GM18502 (cell line): Measurements from ENCODE around the gene OXCT1.
"Not testable (repeated sequence)": the region's sequence is repeated elsewhere in the genome, so short reads cannot be mapped to it uniquely, and the experiment has no call there.

ENCODE experiments used
- ATAC-seq: cut with Tn5 transposase; IDR thresholded peaks from one replicate; pipeline ENCODE4 v1.9.1; 2021; ENCODE audit warnings: mild to moderate bottlenecking; ENCODE audit not compliant: unreplicated experiment, poor library complexity

OXCT1 gene

DNA sequence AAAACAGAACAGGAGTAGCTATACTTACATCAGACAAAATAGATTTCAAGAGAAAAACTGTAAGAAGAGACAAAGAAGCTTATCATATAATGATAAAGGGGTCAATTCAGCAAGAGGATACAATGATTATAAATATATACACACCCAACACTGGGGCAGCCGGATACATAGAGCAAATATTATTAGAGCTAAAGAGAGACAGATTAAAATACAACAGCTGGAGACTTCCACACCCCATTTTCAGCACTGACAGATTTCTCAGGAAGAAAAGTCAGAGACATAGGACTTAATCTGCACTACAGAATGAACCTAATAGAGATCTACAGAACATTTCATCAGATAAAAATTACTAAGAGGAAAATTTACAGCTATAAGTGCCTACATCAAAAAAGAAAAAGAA is 35.7 kb downstream of the OXCT1 start:
- no peak for ATAC-seq

DNA sequence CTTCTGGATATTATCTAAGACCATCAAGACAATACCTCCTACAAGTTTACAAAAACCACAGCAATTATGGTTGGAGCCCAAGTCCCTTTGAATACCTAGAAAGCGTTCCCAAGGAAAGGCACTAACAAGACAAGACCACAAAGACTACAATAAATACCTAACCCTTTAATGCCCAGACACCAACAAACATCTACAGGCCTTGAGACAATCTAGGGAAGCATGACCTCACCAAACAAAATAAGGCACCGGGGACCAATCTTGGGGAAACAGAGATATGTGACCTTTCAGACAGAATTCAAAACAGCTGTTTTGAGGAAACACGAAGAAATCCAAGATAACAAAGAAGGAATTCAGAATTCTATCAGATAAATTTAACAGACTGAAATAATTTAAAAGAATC is 37.8 kb downstream of the OXCT1 start:
- no peak for ATAC-seq

DNA sequence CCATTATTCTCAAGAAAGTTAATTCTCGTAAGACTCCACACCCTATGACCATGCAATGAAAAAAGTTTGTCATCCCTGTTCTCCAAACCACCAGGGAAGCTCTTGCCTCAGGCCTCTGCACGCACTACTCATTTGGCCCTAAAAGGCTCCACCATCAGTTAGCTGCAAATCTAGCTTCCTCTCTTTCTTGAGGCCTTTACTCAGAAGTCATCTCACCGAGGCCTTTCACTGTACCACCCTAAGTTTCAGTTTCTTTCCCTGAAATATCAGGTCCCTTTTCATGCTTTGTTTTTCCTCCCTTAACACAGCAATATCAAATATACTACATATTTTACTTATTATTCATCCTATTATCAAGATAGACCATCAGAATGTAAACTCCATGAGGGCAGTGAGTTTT is 39.1 kb downstream of the OXCT1 start:
- ATAC-seq = peak; percentile 83

DNA sequence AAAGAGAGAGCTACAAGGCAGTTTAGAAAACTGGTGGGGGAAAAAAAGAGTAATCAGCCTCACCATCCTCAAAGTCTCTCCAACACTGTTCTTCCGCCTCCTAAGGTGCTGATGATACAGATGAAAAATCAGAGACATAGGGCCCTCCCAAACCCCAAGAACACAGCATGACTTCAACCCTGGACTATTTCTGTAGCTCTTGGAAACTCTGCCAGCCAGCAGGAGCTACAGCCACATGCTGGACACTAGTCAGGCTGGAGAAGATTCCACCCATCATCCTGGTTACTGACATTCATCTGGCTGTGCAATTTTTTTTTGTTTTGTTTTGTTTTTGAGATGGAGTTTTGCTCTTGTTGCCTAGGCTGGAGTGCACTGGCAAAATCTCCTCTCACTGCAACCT is 42.4 kb downstream of the OXCT1 start:
- no peak for ATAC-seq

DNA sequence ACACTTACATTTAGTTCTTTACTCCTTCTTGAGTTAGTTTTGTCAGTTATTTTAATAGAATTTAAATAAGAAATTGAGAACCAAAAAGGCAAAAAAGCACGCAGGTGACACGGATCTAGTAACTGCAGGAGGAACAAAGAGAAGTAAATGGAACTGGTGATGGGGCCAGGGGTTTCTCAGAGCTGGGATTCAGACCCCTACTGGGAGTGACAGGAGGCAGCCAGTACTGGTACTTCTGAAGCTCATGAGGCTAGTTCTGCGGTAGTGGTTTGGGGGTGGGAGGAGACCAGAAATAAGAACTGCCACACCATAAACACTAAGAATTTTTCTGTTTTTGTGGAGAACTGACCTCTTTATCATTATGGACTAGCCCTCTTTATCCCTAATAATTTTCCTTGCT is 48.2 kb downstream of the OXCT1 start:
- ATAC-seq = no peak

DNA sequence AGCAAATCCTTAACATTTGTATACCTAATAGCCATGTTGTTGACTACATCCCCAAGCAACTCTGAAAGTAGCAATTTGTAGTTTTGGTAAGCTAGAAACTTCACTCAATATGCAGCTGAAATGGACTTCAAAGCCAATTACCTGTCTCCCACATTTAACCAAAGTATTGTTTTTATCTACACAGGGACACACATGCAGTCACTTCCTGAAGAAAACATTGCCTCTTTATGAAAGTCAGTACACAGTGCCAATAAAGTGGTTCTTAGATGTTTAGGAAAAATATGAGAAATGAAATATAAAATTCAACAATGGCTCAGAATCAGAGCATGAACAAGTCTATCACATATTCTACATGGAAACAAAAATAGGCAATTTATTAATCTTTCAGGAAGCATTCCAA is 49.2 kb downstream of the OXCT1 start:
- ATAC-seq = no peak

DNA sequence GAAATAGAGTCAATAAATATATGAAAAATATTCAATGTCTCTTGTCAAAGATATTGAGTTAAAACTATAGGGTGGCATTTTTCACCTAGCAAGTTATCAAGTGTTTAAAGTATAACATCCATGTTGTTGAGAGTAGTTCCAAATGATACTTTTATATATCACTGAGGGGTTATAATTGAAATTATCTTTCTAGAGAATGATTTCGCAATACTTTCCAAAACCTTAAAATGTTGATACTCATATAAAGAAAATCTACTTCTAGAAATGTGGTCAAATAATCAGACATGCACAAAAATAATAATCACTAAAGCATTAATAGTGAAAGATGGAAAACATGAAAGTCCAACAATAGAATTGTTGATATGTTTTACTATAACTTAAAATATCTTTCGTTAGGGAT is 50.1 kb downstream of the OXCT1 start:
- ATAC-seq = no peak

DNA sequence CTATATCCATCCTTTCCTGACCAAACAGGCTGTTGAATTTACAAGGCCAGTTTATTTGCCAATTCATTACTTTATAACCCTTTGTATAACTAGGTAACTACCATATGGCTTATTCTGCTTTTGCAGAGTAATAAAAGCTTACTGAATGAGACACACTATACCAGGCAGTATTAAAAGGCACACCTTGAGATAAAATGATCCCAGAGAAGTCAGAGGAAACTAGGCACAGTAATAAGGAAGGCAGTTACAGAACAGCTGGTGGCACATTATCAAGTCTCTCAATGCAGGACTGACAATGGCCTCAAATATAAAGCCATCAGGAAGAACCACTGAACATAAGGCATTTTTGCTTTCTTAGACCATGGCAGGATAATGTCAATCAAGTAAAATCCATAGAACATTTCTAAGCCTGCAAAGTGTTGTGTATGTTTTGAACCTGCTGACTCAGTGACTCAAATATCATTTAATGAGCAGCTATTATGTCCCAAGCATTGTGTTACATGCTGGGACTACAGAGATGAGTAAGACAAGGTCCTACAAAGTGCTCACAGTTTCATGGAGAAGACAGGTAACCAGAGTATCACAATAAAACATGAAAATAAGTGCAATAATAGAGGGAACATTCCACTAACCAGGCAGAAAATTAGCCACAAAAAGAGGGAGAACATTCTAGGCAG is 52.5 kb downstream of the OXCT1 start:
- no peak for ATAC-seq

DNA sequence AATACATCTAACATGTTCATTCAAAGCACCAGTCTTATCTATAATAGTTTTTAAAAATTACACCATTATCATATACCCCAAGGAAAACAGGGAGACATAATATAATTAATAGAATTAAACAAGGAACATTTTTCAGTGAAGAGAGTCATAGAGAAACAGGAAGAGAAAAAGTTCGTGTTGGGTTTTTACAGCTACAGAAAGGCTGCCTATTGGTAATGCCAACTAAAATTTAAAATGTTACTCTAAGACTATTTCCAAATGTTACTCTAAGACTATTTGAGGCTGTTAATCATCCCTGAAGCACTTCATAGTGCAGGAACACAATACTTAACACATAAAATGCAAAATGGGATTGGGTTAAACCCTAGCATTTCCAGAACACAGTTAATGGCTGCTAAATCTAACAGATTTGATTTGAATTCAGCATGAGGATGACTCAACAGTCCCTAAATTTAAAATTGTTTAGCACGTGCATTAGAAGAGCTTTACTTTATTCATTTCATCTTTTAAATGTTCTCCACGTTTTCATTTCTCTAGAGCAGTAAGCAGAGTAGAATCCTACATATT is 54.5 kb downstream of the OXCT1 start:
- ATAC-seq = peak; percentile 46

DNA sequence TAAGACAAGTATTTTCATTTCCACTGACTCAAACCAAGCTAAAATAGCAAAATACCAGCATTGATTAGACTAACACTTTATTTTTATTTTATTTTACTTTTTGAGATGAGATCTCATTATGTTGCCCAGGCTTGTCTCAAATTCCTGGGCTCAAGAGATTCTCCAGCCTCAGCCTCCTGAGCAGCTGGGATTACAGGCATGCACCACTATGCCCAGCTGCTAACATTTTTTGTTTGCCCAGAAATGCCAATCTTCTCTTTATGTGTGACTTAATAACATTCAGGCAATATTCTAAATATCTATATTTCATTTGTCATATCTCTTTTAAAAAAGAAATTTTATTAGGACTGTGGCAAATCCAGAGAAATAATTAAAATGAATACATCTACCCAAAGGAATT is 55.0 kb downstream of the OXCT1 start:
- no peak for ATAC-seq

DNA sequence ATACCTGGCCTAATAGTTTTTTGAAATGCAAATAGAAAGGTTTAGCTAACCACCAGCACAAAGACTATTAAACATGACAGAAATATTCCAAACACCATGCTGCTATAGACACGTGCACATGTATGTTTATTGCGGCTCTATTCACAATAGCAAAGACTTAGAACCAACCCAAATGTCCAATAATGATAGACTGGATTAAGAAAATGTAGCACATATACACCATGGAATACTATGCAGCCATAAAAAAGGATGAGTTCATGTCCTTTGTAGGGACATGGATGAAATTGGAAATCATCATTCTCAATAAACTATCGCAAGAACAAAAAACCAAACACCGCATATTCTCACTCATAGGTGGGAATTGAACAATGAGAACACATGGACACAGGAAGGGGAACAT is 55.9 kb downstream of the OXCT1 start:
- not testable (repeated sequence) for ATAC-seq

DNA sequence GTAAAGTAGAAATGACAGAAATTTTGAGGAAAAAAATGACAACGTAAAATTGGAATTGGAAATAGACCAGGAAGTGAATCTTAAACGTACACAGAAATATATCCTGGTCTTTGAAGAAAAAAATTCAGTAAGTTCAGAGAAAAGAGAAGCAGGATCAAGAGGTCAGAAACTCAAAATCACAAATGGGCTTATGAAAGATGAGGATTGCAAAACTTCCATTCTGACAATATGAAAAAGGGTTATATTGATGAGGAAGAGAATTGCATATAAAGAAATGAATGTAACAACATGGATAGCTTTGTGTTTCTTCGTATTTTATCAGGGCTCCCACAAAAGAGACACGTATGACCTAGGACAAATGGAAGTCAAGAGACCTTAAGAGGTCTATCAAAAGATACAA is 58.1 kb downstream of the OXCT1 start:
- ATAC-seq = no peak

DNA sequence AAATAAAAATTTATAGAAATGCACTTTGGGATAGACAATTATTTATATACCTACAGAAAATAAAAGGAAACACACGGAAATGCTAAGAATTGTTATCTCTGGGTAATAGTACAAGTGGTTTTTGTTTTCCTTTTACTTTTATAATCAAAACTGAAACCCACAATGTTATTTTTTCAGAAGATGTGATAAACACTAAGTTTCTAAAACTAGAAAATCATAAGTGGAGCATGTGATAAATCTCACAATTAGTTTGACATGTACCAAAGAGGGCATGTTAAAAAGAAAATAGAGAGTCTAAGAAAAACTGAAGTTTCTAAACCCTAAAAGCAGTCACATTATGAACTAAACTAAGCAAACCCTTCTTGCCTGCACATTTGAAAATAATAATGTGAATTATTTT is 61.1 kb downstream of the OXCT1 start:
- ATAC-seq = peak; percentile 63

DNA sequence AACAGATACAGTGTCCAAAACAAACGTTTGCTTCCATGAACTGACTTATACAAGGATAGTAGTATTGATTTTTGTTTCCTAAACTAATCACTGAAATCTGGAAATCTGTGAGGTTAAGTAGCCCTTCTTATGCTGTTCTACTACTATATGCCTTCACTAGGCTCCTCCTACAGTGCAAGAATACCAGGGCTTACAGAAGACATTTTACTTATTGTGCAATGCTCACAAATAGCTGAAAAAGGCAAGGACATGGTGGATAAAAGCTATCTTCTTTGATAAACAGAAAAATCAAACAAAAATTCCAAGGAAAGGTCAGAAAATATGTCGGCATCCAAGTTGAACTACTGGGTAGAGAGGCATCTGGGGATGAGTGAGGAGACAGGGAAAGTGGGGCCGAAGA is 61.9 kb downstream of the OXCT1 start:
- no peak for ATAC-seq

DNA sequence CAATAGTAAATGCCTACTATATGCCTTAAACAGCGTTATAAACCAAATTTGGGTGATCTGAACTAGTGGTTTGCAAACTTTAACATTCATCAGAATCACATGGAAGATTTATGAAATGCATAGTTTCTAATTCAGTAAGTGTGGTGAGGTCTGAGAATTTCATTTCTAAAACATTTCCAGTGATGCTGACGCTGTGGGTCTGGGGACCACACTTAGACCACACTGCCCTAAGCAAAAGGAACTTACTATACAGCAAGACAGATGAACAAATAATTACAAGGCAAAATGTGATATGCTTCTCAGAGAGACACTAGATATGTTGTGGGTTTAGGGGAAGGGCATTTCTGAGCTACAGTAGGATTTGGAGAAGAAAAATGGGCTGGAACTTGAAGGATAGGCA is 72.6 kb downstream of the OXCT1 start:
- no peak for ATAC-seq

DNA sequence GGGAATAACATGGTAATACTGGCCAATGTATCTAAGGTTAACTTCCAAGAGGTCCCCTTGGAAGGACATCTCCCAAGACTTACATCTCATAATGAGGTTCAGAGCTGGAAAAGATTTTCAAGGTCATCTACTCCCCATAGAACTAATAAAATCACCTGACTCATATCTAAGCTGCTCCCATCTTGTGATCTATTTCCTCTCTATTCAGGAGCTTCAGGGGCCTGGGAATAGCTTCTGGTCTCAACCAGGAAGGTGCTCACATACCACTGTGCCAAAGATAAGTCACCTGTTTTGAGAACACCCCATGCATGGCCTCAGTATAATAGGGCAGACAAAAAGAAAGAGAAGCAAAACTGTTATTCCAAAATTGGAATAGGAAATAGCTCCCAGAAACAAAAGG is 74.2 kb downstream of the OXCT1 start:
- ATAC-seq = no peak

DNA sequence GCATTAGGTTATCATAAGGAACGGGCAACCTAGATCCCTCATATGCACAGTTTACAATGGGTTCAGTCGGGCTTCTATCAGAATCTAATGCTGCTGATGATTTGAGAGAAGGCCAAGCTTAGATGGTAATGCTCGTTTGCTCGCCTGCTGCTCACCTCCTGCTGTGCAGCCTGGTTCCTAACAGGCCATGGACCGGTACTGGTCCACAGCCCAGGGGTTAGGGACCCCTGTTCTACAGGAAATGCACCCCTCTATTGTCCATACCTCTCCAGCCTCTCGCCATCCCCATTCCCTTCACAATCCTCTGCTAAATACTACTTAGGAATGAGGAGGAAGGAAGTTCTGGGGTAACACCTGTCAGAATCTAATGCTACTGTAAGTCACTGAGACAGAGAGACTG is 75.1 kb downstream of the OXCT1 start:
- no peak for ATAC-seq

DNA sequence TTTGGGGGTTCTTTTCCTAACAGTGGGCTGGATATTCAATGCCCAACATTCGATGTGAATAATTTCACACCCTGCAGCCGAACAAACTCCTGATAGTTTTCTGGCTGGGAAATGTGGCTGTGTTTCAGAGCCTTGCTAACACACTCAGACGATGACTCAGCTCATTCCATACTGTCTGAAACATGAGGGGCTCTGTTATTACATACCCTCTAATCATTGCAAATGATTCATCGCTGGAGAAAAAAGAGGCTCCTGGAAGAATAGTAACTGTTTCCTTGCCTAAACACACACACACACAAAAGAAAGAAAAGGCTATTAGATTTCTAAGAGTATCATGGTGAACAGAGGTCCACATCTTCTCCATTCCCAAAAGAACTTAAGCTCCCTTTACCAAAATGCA is 75.8 kb downstream of the OXCT1 start:
- ATAC-seq = no peak

DNA sequence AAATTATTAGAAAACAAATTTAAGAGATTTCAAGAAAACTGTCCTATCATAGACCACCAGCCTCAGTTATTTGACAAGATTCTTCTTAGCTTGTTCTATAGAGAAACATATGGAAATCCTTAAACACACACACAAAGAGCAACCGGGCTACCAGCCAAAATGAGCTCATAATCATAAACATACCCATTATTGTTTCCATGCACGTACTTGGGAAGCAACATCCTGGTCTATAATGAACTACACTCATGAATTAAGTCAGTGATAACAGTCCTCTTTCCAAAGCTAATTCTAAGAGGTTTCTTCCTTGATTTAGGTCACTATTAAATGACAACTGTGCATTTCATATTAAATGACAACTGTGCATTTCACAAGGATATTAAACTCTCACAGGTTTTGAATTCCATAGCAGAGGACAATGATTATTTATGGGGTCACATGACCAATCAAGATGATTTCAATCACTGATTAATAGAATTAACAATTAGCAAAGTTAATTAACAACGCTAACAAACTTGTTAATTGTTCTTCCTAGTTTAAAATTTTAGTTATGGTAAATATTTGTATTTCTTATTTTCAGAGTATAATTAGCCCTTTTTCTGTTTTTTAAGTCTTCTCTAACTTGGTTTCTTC is 77.0 kb downstream of the OXCT1 start:
- no peak for ATAC-seq

DNA sequence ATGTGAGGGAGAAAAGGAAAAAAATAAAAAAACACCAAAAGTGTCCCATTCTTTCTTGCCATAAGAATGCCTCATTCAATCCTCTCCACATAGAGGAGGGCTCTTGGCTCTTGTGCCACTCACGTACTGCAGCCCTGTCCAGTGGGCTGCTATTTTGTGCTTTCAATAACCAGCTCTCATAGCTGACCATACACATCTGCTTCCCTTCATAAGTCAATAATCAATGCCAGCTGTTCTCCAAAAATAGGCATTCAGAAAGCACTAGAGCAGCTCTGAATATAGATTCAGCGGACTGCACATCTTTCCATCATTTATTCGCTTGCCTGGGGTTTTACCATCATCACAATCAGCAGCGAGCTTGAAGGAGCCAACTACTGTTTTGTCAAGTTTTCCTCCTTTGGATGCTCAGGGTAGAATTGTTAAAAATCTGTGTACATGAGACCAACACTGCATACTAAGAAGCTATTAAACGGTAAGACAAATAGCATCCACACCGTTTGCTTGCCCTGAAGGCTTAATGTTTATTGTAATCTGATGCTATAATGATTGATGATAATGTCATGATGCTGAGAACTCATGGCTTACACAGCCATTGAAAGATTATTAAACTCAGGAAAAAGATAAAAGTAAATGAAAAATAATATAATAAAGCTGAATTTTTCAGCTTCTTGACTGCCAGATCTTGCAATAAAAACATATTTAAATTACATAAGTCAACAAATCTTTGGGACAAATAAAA is 80.0 kb downstream of the OXCT1 start:
- no peak for ATAC-seq

DNA sequence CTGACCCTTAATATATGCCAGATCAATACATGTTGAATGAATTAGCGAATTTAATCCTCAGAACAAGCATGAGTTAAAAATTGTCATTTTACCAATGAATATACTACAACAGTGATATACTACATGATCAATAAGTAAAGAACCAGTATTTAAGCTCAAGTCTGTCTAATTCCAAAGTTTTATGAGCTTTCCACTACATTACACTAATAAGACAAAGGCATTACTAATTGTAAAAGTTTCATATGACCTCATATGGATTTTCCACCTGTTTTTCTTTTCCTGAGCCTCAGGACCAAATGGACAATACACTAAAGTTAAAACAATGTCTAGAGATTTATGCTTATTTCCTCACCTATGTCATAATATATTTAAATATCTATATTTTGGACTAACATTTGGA is 80.8 kb downstream of the OXCT1 start:
- no peak for ATAC-seq
